Kidney epithelial cell (primary cell): ENCODE data around the gene PKP2. TPM values are rescaled to one million over a fixed set of nuclear protein-coding genes. Genes with fewer than 3 reads are reported as not detected.

Source experiments
- DNase-seq: peaks from one replicate; pipeline ENCODE4 v3.0.0-alpha.2; 2010; ENCODE audit warnings: low read depth
- H3K27me3 ChIP-seq: 2 replicates; pipeline ENCODE4 v1.6.0; 2011; ENCODE audit warnings: low read length; ENCODE audit not compliant: control insufficient read depth, insufficient read depth
- H3K36me3 ChIP-seq: 2 replicates; pipeline ENCODE4 v1.5.1; 2011; ENCODE audit warnings: low read length; ENCODE audit not compliant: control insufficient read depth, insufficient read depth
- H3K4me3 ChIP-seq: 2 replicates; pipeline ENCODE4 v1.5.1; 2011; ENCODE audit warnings: low read depth, mild to moderate bottlenecking, control low read depth, low read length
- CTCF ChIP-seq: IDR thresholded peaks from 2 replicates; pipeline ENCODE4 v1.5.1; 2011; ENCODE audit warnings: mild to moderate bottlenecking, moderate library complexity, low read length, control low read depth, inconsistent platforms; ENCODE audit not compliant: insufficient read depth, poor library complexity, severe bottlenecking
- total RNA-seq: library from RNA; depleted of rRNA; stranded (reverse); fragments of >200 nt; gene quantifications from 2 replicates; pipeline ENCODE4 v1.2.3, GENCODE V29; 2015

Gene PKP2
- total RNA-seq, 1 donor from 2014 or later, result 15.0 TPM

GRCh38 chr12:32837974-32838373 lies 58.6 kb downstream of the PKP2 start:
- H3K27me3 ChIP-seq, result no peaks in the 10 kb centered on the region
- no peak for TF ChIP-seq CTCF
- no peak for DNase-seq
- H3K4me3 ChIP-seq, result no peak overlapping the region
- H3K36me3 ChIP-seq, result no peaks in the 10 kb centered on the region

- no peak for TF ChIP-seq CTCF
- H3K36me3 ChIP-seq, result no peaks in the 10 kb centered on the region
- no peaks in the 10 kb centered on the region for H3K27me3 ChIP-seq
- DNase-seq, result no peak
- H3K4me3 ChIP-seq, result no peak overlapping the region
Observed at GRCh38 chr12:32836710-32837109, 59.9 kb downstream of the PKP2 start.

GRCh38 chr12:32834122-32834521 lies 62.5 kb downstream of the PKP2 start:
- Histone ChIP-seq H3K27me3 (no peaks in the 10 kb centered on the region), H3K36me3 (no peaks in the 10 kb centered on the region), H3K4me3 (no peak overlapping the region)
- no peak for DNase-seq
- TF ChIP-seq CTCF, result no peak

- Histone ChIP-seq H3K4me3 (no peak overlapping the region), H3K27me3 (no peaks in the 10 kb centered on the region), H3K36me3 (no peaks in the 10 kb centered on the region)
- TF ChIP-seq CTCF, result no peak
- no peak for DNase-seq
Observed at GRCh38 chr12:32828552-32828951, 68.0 kb downstream of the PKP2 start.

GRCh38 chr12:32828120-32828519 lies 68.5 kb downstream of the PKP2 start:
- no peak for DNase-seq
- Histone ChIP-seq H3K27me3 (no peaks in the 10 kb centered on the region), H3K4me3 (no peak overlapping the region), H3K36me3 (no peaks in the 10 kb centered on the region)
- TF ChIP-seq CTCF, result no peak

- no peak for TF ChIP-seq CTCF
- no peak for DNase-seq
- Histone ChIP-seq H3K36me3 (no peaks in the 10 kb centered on the region), H3K27me3 (no peaks in the 10 kb centered on the region), H3K4me3 (no peak overlapping the region)
Observed at GRCh38 chr12:32826807-32827412, 69.7 kb downstream of the PKP2 start.
